Suppressor macrophage treated with lipopolysaccharide for 1 hour (primary cell): ENCODE results near the gene MGAT4A.
A peak's percentile ranks its signal among the peaks of the same experiment; 100 is the strongest.
"Not testable (repeated sequence)": the region's sequence is repeated elsewhere in the genome, so short reads cannot be mapped to it uniquely, and the experiment has no call there.

Experiments
- DNase-seq, 3 donors: peaks; one replicate each; pipeline ENCODE4 v3.0.0-alpha.2; 2020 to 2022

The MGAT4A gene

DNA sequence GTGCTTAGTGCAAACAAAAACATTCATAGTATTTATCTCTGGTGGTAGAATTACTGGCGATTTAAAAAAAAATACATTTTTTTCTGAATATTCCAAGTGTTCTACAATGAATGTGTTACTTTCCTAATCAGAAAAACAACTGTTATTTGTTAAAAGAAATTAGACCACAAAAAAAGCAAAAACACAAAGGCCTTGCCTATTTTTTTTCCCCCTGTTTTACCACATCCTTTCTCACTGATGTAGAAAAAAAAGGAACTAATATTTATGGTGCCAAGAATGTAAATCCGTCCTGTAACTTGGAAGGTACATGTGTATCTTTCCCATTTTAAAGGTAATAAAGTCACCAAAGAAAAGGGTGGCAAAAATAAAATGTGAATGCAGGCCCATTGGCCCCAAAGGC is 28.4 kb upstream of the MGAT4A start:
- DNase-seq: no peak

GRCh38 chr2:98757904-98758421 is 27.0 kb upstream of the MGAT4A start:
- DNase-seq: peak; percentile 87 to 95 (median 92)

- peak in 1 of 3 donors; percentile 47 for DNase-seq
Observed at GRCh38 chr2:98753801-98754200, 22.9 kb upstream of the MGAT4A start.

GRCh38 chr2:98752711-98753110 is 21.8 kb upstream of the MGAT4A start:
- DNase-seq: not testable (repeated sequence)

DNA sequence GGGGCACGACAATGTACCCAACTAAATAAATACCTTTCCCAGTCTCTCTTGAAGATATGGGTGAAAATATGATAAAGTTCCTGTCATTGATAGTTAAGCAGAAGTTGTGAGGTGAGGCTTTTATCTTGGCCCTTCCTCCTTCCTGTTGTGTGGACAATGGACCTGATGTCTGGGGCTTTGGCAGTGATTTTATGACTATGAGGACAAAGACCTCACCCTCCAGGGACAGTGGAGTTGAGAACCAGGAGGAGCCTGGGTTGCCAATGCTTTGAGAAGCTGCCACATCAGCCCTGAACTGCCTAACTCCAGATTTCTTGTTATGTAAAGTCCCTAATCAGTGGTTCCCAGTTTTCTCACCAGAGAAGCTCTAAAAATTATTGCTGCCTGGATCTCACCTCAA is 20.8 kb upstream of the MGAT4A start:
- no peak for DNase-seq

DNA sequence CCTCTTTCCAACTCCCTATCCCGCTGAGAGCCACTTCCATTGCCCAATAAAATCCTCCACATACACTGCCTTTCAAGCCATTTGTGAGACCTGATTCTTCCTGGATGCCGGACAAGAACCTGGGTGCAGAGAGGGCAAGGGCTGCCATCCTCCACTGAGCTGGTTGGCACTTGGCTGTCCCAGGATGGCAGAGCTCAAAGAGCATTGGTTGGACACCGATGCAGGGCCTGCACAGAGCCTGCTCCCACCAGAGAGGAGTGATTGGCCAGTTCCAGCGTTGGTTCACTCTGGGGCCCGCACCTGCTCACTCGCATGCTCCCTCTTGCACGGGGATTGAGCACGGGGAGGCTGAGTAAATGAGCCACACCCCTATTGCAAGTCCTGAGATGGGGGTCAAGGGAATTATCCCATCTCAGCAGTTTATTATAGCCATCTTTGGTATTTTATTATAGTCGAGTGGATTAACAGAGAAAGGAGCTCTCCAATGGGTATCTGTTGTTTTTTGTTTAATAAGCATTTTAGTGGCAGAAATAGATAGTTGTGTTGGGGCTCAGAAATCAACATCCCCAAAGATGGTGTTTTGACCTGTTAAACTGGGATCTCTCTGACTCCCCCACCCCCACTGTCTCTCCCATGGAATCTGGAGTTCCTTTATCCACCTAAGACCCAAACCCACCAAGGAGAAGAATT is 19.8 kb upstream of the MGAT4A start:
- no peak for DNase-seq

DNA sequence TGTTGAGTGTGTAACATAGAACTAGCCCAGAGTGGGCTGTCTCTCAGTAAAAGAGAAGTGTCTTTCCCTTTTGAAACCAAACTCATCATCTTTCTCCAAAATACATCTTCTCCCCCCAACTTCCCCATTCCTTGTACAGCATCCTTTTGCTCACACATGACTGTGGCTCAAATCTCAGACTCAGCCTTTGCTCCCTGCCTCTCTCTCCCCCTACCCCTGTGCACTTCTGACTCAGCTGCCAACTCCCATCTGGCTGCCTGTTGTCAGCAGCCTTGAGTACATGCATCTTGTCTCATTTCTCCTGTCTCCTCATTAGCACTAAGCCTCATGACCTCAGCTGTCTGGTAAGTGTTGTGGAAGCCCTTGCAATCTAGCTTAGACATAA is 18.1 kb upstream of the MGAT4A start:
- DNase-seq: peak; percentile 88 to 96 (median 92)

- no peak for DNase-seq
Observed at GRCh38 chr2:98748292-98749065, 17.5 kb upstream of the MGAT4A start.

DNA sequence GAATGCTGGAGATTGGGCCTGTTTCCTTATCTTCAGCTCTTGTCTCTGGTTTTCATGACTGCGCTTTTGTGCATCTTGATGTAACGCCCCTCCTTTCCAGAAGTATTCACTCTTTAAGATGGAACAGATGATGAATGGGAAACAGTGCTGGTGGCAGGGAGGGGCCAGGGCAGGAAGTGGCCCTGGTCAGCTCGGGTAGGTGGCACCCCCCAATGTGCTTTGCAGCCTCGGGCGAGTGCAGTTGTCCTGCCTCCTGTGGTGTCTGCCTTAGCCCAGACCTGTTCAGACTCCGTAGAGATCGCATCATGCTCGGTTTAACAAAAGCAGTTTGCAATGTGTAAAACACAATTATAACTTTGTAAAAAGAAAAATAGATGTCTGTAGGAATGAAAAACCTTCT is 17.0 kb upstream of the MGAT4A start:
- no peak for DNase-seq

- DNase-seq: no peak
Observed at GRCh38 chr2:98746426-98746825, 15.5 kb upstream of the MGAT4A start.

DNA sequence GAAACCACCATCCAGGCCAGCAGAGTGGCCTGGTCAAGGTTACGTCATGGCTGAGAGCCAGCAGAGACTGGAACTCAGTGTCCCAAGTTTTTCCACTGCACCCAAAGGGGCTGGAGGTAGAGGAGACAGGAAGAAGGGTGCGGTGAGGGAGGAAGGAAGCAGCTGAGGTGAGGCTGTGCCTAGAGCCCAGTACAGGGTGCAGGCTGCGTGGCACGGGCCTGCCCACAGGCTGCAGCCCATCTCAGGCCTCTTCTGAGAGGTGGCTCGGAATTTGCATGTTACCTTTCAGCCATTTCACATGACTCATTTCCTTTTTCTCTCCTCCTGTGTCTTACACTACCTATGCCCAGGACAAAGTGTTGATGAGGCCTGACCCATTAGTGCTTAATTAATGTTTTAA is 13.7 kb upstream of the MGAT4A start:
- DNase-seq: no peak

DNA sequence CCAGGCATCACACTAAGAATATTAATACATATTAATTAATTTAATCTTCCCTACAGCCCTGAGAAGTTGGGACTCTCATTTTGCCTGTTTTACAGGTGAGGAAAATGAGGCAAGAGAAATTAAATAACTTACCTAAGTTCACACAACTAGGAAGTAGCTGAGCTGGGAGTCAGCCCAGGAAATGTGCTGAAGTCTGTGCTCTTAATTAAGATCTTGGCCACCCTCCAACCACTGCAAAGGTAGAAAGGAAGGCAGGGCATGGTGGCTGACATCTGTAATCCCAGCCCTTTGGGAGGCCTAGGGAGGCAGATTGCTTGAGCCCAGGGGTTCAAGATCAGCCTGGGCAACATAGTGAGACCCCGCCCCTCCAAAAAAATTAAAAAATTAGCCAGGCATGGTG is 12.9 kb upstream of the MGAT4A start:
- DNase-seq: no peak

GRCh38 chr2:98739020-98739419 is 8.1 kb upstream of the MGAT4A start:
- DNase-seq: no peak

- DNase-seq: no peak
Observed at GRCh38 chr2:98738304-98738703, 7.4 kb upstream of the MGAT4A start.

DNA sequence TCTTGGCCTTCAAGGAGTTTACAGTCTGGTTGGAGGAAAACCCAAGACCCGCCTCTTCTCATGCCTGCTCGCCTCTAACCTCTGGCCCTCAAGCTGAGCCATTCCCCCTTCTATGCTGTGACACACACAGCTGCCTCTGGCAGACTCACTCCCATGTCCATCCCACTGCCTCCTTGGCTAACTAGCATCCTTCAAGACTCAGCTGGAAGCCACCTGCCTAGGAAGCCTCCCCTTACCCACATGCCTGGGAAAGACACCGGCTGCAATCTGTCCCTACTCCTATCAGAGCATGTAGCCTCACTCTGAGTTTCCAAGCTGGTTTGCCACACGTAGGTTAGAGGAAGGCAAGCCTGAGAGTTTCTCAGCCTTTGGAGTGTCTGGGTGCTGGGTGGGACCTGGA is 6.9 kb upstream of the MGAT4A start:
- DNase-seq: no peak

GRCh38 chr2:98736464-98736889 is 5.5 kb upstream of the MGAT4A start:
- DNase-seq: no peak

DNA sequence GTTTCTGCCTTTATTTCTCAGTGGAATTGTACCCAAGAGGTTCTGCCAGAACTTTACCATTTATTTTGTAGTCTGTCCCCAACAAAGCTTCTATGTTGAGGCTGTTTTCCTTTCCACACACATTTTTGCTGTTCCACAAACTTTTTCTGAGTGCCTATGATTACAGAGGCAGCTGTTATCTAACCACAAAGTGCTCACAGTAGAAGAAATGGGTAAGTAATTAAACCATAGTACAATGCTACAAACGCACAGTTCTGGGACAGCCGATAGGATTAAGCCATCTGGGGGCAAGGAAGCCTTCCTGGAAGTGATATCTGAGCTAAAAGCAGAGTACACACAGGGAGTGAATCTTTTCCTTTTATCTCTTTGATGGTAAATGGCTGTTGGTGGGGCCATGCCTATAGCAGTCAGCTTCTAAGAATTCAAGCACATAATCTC is 3.9 kb upstream of the MGAT4A start:
- DNase-seq: no peak

DNA sequence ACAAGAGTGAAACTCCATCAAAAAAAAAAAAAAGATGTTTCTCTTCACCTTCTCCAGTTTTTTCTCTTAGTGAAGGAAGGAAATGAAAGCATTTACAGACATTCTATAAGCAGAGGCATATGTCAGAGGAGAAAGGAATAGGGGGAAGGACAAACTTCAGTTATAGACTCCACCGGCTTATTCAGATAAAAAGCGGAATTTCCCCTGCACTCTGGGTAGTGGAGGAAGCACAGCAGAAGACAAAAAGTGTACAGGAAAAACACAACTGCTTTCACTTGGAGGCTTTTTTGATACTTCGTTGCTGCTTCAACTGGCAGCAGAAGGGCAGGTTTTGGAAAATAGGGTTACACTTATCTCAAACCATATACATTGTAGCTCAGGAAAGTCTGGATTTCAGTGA is 3.2 kb upstream of the MGAT4A start:
- DNase-seq: peak; percentile 67 to 79 (median 72)

DNA sequence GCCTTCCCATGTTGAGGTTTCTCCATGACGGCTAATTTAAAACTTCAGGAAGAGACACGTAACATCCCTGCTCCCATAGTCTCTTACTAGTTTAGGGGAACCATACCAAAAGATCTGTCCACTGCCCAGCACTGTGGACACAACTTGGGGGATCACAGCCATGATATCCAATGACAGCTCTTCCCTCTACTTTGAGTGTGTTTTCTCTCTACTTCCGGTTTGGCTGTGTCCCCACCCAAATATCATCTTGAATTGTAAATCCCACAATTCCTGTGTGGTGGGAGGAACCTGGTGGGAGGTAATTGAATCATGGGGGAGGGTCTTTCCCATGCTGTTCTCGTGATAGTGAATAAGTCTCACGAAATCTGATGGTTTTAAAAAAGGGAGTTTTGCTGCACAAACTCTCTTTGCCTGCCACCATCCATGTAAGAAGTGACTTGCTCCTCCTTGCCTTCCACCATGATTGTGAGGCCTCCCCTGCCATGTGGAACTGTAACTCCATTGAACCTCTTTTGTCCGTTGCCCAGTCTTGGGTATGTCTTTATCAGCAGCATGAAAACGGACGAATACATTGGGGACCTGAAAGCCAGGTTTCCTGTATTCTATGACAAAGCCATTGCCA is 1.6 kb upstream of the MGAT4A start:
- no peak for DNase-seq

DNA sequence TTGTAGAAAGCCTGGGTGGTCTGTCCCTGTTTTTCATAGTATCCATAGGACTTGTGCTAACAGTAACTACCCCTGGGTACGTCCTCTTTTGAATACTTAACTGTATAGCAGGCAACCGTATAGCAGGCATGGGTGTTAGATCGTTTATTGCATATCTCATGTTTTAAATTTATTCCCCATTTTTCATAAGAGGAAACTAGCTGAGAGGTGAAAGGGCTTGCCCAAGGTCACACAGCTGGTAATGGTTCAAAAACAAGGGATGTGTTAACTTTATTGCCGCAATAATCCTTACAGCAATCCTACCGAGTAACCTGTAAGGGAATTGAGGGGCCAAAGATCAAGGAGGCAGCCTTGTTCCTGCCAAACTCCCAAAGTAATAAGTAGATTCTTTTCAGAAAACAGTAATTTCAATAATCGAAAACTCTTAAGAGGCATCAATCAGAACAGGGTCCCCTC is 990 bp upstream of the MGAT4A start:
- peak in 2 of 3 donors; percentile 23 to 26 for DNase-seq

DNA sequence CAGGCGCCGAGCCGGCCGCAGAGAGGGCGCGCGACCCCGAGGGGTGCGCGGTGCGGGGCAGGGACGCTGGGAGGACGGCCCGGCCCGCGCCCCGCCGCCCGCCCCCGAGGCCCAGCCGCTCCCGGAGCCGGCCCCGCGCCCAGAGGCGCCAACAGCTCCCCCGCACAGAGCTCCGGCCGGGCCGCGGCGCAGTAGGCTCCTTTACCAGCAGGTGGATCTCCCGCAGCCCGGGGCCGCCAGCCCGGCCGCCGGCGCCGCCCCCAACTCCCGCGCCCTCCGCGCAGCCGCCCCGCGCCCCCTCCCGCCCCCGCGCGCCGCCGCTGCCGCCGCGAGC is 258 bp downstream of the MGAT4A start:
- peak; percentile 68 to 86 (median 75) for DNase-seq

DNA sequence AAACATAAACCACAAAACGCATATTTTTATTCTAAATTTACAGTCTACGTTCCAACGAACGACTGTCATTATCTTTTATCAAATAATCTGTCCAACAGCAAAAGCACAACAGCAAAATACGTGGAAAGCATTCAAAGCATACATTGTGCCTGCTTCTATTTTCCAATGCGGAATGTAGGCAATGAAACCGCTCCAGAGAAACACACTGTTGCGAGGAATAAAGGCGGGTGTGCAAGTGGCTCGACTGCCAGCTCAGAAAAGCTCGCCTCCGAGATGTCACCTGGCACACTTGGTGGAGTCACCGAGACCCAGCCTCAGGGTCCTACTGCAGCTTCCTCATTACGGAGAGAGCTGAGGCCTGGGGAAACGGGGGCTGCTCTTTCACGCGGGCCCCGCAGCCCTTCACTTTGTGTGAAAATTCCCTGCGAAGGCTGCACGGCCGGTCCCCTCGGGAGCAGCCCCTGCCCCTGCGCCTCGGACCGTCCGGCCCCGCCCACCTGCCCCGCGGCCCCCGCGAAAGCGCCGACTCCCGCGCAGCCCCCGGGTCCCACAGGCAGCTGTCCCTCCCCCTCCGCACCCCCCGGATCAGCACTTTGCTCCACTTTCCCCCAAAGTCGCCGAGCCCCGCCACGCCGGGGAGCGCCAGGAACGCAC is 752 bp downstream of the MGAT4A start:
- peak; percentile 42 to 51 (median 47) for DNase-seq

GRCh38 chr2:98729652-98730051 is 1.3 kb downstream of the MGAT4A start:
- no peak for DNase-seq
